ENCODE measurements around the gene FAM131A.
"Not testable (repeated sequence)": the region's sequence is repeated elsewhere in the genome, so short reads cannot be mapped to it uniquely, and the experiment has no call there.

Gene FAM131A

DNA sequence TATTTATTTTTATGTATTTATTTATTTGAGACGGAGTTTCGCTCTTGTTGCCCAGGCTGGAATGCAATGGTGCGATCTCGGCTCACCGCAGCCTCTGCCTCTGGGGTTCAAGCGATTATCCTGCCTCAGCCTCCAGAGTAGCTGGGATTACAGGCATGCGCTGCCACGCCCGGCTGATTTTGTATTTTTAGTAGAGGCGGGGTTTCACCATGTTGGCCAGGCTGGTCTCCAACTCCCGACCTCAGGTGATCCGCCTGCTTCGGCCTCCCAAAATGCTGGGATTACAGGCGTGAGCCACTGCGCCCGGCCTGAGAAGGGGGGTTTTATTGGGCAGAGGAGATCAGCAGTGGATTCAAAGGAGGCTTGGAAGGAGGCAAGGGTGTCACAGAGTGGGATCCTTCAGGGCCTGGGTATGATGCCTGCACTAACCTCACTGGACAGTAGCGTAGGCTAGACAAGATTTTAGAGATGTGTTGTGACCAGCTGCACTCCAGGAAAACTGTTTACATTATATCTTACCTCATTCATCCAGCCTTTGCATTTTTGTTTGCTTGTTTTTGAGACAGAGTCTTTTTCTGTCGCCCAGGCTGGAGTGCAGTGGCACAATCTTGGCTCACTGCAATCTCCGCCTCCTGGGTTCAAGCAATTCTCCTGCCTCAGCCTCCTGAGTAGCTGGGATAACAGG lies 2.2 kb downstream of the FAM131A start:
- not testable (repeated sequence) for DNase-seq (ENCODE audit: low spot score)

DNA sequence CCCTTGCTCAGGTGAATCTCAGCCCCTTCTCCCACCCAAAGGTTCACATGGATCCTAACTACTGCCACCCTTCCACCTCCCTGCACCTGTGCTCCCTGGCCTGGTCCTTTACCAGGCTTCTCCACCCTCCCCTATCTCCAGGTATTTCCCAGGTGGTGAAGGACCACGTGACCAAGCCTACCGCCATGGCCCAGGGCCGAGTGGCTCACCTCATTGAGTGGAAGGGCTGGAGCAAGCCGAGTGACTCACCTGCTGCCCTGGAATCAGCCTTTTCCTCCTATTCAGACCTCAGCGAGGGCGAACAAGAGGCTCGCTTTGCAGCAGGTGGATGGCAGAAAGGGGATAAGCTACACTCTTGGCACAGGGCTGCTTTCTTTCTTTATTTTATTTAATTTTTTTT lies 4.5 kb downstream of the FAM131A start:
- DNase-seq (ENCODE audit: low spot score), result peak; percentile 64

DNA sequence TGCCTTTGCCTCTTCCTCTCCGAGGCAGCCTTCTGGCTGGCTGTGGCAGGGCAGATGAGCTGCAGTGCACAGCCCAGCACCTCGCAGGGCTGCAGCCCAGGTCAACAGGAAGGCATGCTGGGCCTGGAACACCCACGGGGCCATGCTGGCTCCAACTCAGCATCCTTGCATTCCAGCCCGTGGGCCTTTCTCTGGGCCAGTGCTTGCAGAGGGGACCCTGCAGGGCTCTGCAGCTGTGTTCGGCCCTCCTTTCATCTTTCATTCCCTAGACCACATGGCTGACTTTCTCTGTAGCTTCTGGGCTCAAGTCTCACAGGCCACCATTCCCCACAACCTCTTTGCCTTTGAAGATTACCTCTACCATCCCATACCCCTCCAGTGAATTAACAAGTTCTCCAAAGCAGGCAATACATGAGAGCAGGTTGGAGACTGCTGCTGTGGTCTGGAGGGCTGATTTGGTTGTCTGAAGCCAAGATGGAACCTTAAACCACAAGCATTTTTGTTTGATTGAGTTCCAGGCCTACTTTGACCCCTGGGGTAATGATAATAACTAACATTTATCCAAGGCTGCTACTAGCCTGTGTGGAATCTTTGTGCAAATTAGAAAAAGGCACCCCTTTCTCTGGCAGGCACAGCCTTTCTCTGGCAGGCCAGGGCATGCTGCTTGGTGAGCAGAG lies 5.9 kb downstream of the FAM131A start:
- DNase-seq (ENCODE audit: low spot score), result no peak

DNA sequence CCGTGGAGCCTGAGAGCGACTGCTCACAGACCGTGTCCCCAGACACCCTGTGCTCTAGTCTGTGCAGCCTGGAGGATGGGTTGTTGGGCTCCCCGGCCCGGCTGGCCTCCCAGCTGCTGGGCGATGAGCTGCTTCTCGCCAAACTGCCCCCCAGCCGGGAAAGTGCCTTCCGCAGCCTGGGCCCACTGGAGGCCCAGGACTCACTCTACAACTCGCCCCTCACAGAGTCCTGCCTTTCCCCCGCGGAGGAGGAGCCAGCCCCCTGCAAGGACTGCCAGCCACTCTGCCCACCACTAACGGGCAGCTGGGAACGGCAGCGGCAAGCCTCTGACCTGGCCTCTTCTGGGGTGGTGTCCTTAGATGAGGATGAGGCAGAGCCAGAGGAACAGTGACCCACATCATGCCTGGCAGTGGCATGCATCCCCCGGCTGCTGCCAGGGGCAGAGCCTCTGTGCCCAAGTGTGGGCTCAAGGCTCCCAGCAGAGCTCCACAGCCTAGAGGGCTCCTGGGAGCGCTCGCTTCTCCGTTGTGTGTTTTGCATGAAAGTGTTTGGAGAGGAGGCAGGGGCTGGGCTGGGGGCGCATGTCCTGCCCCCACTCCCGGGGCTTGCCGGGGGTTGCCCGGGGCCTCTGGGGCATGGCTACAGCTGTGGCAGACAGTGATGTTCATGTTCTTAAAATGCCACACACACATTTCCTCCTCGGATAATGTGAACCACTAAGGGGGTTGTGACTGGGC lies 7.3 kb downstream of the FAM131A start:
- DNase-seq (ENCODE audit: low spot score), result no peak

DNA sequence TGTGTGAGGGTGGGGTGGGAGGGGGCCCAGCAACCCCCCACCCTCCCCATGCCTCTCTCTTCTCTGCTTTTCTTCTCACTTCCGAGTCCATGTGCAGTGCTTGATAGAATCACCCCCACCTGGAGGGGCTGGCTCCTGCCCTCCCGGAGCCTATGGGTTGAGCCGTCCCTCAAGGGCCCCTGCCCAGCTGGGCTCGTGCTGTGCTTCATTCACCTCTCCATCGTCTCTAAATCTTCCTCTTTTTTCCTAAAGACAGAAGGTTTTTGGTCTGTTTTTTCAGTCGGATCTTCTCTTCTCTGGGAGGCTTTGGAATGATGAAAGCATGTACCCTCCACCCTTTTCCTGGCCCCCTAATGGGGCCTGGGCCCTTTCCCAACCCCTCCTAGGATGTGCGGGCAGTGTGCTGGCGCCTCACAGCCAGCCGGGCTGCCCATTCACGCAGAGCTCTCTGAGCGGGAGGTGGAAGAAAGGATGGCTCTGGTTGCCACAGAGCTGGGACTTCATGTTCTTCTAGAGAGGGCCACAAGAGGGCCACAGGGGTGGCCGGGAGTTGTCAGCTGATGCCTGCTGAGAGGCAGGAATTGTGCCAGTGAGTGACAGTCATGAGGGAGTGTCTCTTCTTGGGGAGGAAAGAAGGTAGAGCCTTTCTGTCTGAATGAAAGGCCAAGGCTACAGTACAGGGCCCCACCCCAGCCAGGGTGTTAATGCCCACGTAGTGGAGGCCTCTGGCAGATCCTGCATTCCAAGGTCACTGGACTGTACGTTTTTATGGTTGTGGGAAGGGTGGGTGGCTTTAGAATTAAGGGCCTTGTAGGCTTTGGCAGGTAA lies 8.1 kb downstream of the FAM131A start:
- peak; percentile 94 for DNase-seq (ENCODE audit: low spot score)

DNA sequence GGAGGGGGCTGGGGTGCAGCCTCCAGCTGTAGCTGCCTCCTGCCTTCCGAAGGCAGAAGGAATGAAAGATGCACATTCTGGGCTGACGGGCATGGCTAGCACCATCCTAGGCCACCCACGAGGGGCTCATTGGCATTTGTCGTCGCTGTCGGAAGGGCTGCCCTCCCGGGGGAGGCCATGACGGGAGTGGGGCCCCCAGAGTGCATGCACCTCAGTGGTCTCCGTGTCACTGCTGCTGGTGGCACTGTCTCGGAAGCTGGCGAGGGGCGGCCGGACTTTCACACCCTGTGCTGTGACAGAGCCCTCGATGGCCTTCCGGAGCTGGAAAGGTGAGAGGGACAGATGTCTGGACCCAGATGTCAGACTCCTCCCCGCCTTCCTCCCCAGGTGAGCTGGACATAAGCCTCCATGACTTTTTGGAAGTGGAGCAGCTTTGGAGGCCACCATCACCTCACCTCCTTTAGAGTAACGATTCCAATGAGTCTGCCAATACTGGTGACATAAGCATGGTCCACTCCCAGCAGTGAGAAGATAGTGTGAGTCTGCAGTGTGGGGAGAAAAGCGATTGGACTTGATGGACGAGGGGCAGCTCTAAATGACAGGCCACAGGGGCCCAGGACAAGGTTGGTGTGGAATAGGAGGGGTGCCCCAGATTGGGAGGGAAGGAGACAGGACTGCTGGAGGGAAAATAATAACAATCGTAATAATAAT lies 9.2 kb downstream of the FAM131A start:
- DNase-seq (ENCODE audit: low spot score), result no peak

DNA sequence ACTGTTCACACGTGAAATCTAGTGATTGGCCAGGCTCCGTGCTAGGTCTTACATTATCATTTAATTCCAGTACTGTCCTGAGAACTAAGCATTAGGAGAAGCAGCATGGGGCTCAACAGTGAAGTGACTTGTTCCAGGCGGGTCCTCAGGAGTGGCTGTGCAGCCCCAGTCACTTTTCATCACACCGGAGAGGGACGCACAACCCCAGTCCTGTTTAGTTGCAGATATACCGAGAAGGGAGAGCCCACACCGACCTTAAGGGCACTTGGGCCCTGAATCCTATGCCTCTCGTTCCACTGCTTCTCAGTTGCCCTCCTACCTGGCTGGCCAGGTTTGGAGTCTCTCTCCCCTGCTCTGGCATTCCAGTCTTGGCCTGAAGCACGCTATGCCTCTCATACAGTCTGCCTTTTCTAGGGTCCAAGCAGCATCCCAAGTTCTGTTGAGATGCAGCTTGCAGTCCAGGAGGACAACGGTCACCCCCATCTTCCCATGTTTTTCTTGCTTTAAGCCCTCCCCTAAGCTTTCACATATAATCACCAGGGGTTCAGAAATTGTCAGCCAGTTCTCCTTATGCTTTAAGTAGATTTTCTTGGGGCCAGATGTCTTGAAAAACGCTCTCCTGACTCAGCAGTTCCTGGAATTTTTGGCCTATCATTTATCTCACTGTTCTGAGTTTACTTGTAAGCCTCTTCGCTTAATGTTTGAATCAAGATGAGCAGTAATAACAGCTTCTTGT lies 10.1 kb downstream of the FAM131A start:
- no peak for DNase-seq (ENCODE audit: low spot score)

DNA sequence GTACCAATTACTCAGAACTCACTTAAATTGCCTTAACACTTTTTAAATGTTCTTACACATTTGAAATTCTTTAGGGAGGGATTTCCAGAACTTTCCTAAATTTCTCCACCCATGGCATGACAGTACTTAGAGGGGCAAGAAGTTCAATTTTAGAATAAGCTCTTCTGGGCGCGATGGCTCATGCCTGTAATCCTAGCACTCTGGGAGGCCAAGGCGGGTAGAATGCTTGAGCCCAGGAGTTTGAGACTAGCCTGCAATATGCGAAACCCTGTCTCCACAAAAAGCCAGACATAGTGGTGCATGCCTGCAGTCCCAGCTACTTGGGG lies 10.6 kb downstream of the FAM131A start:
- DNase-seq (ENCODE audit: low spot score), result no peak

DNA sequence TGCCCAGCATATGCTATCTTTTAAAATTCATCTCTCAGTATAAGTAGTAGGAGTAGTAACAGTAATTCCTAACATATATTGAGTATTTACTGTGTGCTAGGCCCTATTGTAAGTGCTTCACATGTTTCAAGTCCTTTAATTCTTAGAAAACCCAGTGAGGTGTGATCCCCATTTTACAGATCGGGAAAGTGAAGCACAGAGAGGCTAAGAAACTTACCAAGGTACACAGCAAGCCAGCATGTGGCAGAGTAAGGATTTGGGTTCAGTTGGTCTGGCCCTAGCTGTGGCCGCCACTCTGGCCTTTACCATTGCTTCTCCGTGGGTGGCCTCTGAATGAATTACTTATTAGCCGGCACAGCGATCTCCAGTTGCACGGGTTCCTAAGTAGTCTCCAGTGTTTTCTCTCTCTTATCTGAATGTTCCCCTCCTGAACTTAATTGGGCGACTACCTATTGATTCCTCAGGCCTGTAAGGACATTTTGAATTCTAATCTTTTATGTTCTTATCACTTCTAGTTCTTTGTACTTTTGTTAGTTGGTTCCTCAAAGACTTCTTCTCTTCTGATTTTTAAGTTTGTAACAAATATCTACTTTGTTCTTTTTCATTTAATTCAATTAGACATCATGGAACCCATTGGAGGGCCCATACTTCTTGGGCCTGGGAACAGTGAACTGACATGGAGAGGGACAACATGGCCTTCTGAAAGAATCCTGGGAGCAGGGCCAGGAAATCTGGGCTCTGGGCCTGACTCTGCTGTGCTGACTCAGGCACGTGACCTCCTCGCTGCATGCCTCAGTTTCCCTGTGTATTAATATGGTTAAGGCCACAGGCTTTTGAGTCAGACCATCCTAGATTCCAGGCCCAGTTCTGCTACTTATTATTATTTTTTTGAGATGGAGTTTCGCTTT lies 12.4 kb downstream of the FAM131A start:
- no peak for DNase-seq (ENCODE audit: low spot score)

DNA sequence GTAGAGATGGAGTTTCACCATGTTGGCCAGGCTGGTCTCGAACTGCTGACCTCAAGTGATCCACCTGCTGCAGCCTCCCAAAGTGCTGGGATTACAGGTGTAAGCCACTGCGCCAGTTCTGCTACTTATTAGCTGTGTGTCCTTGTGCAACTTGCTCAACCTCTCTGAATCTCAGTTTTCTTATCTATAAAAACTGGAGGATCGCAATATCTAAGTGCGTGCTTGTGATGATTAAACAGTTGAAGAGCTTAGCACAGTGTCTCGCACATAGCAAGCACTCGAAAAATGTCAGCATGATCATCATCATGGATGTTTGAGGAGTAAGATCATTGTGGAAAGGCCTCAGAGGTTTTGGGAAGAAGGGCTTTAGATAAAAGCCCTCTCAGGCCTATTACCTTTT lies 13.2 kb downstream of the FAM131A start:
- no peak for DNase-seq (ENCODE audit: low spot score)

DNA sequence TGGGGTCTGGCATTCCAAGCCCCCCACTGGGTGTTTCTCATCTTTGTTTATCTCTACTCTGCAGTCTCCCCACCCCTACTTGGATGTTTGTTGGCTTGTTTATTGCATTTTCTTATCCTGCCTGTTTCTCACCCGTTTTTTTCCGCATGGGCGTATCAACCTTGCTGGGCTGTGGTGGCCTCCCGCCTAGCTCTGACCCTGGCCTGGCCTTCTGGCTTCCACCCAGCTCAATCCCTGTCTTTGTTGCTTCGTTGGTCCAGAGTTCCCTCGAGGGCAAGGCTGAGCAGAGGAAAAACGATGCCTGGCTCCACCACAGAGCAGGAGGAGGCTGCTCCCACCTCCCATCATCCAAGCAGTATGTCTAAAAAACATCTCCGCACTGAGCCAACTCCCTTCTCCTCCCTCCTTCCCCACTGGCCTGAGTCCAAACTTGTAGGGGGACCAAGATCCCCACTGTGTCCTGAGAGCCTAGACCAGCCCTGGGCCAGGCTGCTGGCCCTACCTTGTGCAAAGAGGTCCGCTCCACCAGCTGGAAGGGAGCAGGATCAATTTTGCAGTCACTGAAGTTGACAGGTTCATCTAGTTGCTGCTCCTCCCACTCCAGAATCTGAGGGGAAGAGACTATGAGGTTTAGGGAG lies 14.2 kb downstream of the FAM131A start:
- DNase-seq (ENCODE audit: low spot score), result no peak

DNA sequence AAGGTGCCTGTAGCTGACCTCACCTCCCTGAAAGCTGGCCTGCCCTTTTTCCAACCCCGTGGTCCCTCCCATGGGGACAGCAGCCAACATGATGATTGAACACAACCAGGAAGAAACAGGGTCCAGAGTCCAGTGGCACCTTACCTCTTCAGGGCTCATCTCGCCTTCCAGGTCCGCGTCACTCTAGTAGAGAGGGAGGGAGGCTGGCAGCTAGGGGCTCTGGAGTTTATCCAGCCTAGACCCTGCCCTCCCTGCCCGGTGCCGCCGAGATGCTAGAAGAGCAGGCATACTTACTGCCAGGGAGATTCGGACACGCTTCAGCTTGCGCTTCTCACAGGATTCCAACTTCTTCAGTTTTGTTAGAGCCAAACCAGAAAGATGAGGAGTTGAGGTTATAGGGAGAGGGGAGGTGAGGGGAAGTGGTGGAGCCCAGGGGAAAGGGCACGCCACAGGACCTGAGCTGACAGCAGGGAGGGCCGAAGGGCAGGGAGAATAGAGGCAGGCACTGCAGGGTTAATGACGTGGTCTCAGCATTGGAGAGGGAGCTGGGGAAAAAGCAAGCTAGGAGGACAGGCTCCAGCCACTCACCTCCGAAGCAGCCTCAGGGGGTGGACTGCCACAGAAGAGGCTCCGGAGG lies 14.9 kb downstream of the FAM131A start:
- no peak for DNase-seq (ENCODE audit: low spot score)

DNA sequence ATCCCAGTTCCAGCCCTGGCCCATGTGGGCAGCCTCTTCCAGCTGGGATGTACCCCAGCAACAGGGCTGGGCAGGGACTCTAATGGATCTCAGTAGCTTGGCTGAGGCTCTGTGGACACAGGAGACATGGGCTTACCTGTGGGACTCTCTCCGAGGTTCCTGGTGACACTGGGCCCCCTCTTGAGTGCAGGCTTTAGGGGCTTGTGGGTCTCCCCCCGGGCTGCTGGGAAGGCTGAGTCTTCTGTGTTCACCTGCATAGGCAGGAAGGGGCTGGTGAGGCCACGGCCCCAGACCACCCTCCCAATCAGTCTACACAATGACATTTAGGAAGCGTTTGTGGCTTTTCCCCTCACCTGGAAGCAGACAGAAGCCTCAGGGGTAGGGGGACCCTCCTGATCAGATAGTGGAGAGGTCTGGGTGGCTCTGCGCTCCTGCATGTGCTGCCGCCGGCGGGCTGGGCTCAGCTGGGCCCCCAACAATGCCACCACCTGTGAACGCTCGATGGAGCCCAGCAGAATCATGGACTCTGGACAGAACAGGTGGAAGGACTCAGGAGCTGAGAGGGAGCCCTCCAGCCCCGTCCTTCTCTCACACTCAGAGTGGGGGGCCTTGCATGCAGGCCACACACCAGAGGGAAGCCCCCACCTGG lies 15.6 kb downstream of the FAM131A start:
- no peak for DNase-seq (ENCODE audit: low spot score)

DNA sequence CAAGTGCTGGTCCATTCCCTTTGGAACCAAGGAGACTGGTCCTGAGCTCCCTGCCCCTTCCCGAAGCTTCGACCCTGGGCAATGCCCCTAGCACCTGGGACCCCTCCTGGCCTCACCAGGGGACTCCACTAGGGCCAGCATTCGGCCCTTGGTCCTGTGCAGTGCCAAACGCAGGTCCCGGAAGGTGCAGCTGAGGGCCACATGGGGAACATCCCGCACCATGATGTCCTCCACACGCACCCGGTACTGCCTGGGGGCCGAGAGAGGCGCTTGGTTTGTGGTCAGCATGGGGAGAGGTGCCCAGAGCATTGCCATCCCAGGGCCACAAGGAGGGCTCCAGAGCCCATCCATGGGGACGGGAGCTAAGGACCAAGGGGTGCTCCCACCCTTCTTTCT lies 16.1 kb downstream of the FAM131A start:
- DNase-seq (ENCODE audit: low spot score), result no peak

DNA sequence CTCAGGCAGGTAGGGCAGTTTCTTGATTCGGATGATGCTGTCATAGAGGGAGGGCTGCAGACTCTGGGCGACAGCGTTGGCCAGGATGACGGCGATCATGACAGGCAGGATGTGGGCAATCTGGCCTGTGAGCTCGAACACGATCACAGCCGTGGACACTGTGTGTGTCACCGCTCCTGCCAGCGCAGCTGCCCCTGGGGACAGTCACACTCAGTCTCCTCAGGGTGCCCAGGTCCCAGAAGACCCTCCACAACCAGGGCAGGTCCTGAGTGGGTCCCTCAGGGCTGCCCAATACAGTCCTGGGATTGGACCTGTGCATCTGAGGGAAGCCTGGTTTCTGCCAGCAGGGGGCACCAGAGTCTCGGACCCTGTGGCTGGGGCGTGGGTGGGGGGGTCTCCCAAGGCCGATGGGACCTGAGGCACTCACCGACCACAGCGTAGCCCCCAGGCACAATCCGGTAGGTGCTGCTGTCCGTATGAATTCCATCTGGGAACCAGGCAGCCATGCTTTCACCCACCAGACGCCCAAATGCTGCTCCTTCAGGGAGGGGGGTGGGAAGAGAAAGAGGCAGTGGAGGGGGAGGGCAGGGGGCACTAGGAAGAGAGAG lies 16.8 kb downstream of the FAM131A start:
- peak; percentile 23 for DNase-seq (ENCODE audit: low spot score)

DNA sequence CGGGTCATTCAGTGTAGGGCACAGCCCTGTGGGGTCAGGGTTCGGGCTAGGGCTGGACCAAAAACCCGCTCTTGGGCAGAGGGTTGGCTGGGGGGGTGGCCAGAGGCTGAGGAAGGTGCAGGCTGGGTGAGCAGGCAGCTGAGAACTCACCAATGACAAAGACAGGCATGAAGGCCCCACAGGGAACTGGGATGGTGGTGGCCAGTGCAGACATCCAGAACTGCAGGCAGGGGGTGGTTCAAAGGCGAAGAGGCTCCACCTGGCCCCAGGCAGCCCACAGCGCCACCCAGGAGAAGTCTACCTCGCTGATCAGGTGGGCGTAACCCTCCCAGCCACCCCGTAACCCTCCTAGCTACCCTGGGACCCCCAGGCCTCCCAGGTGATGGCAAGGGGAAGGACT lies 17.4 kb downstream of the FAM131A start:
- DNase-seq (ENCODE audit: low spot score), result no peak

DNA sequence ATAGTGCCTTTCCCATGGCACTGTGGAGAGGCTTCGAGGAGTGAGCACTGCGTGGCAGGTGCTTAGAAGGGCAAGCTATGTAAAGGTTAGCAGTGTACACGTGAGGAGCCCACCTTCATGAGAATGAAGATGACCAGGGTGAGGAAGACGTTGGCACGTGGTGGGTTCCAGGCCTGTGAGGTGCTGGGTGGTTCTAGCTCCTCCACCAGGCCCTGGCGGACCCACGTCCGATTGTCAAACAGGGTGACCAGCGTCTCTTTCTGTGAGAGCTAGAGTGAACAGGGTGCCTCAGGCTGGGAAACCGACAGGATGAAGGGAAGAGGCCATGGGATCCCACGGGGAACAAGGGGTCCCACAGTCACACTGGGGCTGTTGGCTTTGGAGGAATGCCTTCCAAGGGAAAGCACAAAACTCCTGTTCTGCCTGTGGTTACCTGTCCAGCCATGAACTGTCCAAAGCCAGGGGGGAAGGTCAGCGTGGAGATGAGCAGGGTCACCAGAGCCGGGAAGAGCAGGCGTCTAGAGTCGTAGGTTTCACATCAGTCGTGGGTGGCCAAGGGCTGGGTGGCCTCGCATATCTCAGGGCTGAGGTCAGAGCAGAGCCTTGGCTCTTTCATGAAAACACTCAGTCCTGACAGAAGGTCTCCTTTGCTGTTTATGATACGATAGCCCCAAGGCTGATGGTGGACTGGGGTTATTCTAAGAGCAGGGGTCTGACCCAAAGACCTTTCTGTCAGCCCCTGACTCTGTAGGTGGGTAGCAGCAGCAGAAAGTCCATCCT lies 18.1 kb downstream of the FAM131A start:
- no peak for DNase-seq (ENCODE audit: low spot score)

Data from kidney tubule cell (primary cell).